GM12864 (cell line): Measurements from ENCODE around the gene VWC2L.

Experiments used
- DNase-seq: peaks from one replicate; pipeline ENCODE4 v3.0.0-alpha.2; 2011; ENCODE audit warnings: low read depth
- H3K4me3 ChIP-seq: 2 replicates; pipeline ENCODE4 v1.5.1; 2011; ENCODE audit warnings: mild to moderate bottlenecking, low read depth, low read length, control low read depth
- TF ChIP-seq, protein P1 (sequence below): IDR thresholded peaks from 2 replicates; pipeline ENCODE4 v1.5.1; 2011; ENCODE audit warnings: low read depth, mild to moderate bottlenecking, moderate library complexity, low read length, control low read depth, inconsistent platforms; ENCODE audit errors: missing control alignments

VWC2L gene

DNA sequence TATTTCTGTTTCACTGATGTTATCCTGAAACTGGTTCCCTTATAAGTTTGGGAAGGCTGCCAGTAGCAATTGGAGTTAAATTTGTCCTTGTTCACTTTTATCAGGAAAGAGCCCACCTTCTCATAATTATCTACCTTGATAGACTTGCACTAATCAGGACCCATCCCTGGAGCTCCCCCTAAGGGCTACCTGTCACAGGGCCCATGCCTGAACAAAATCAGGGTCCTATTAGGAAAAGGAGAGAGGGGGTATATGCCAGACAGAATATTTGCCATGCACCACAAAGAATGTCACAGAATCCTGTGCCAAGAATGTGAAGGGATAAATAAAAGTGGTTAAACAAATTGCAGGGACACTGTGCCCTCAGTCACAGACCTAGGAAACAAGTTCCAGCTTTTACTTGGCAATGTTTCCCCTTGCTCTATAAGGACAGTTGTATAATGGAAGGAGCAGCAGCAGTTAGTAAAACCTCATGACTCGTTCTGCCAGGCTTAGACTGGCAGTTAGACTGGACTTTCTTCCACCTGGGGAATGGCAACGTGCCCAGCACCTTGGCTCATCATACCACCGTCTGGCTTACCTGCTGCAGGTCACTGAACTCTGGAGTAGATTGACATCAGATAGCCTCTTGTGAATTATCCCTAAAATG lies 32.3 kb upstream of the VWC2L start:
- H3K4me3 ChIP-seq, result no peak overlapping the region
- DNase-seq, result no peak
- TF ChIP-seq, protein P1, sequence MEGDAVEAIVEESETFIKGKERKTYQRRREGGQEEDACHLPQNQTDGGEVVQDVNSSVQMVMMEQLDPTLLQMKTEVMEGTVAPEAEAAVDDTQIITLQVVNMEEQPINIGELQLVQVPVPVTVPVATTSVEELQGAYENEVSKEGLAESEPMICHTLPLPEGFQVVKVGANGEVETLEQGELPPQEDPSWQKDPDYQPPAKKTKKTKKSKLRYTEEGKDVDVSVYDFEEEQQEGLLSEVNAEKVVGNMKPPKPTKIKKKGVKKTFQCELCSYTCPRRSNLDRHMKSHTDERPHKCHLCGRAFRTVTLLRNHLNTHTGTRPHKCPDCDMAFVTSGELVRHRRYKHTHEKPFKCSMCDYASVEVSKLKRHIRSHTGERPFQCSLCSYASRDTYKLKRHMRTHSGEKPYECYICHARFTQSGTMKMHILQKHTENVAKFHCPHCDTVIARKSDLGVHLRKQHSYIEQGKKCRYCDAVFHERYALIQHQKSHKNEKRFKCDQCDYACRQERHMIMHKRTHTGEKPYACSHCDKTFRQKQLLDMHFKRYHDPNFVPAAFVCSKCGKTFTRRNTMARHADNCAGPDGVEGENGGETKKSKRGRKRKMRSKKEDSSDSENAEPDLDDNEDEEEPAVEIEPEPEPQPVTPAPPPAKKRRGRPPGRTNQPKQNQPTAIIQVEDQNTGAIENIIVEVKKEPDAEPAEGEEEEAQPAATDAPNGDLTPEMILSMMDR, result no peak

DNA sequence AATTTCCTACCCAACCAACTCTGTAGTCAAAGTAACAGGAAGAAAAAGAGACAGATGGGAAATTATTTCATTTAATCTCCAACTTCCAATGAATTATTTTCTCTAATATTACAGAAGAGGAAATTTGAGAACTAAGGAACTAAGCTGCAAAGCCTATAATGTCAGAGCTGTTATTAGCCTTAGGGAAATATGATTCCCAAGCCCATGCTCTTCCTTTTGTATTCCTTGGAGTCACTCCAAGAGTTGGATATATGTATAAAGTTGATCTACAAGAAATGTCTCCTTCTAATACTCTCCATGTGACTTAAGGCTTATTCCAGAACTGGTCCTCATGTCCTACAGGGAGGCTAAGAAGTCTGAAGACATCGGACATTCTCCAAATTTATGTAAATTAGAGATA lies 31.6 kb upstream of the VWC2L start:
- no peak overlapping the region for H3K4me3 ChIP-seq
- TF ChIP-seq, protein P1, result no peak
- DNase-seq, result no peak

DNA sequence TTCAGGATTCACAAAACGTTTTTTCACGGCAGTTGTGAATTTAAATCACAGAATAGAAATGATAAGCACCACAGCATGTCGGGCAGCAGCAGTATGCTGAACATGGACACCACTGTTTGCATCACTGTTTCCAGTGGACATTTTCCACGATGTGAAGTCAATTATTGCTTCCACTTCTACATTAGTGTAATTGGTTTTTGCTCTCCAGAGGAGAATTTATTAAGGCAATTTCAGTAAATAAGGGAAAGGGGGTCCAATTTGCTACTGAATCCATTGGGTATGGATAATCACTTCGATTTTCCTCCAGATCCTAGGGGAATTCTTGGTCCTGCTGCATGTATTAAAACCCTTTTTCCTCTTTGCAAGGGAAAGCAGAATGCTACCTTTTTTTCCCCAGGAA lies 30.2 kb upstream of the VWC2L start:
- no peak overlapping the region for H3K4me3 ChIP-seq
- DNase-seq, result no peak
- TF ChIP-seq, protein P1, result no peak

DNA sequence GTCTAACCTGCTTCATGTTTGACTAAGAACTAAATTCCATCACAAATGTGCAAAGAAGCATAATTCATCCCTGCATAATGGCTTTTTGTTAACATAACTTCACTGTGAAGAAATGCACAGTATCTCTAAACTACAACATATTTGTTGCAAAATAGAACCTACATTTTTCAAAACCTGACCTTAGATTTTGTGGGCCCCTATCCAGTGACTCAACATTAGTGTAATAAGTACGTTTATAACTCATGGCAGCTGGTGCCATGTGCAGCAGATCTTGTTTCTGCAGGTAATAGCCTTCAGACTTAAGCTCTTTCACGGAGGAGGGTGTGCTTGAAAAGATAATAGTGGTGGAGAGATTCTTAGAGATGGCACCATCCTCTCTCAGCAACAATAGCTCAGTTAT lies 28.6 kb upstream of the VWC2L start:
- TF ChIP-seq, protein P1, result no peak
- no peak for DNase-seq
- H3K4me3 ChIP-seq, result no peak overlapping the region

DNA sequence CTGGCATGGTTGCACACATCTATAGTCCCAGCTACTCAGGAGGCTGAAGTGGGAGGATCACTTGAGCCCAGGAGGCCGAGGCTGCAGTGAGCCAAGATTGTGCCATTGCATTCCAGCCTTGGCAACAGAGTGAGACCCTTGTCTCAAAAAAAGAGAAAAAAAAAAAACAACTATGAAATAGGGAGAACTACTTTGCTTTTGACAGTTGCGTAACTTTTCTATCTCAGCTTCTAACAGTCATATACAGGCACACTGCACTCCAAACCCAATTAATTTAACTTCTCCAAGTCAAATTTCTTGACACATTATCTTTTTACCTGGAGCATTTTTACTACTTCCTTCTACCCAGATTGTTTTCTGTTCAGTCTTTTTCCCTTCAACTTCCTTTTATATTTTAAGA lies 24.1 kb upstream of the VWC2L start:
- TF ChIP-seq, protein P1, result no peak
- H3K4me3 ChIP-seq, result no peak overlapping the region
- DNase-seq, result no peak

DNA sequence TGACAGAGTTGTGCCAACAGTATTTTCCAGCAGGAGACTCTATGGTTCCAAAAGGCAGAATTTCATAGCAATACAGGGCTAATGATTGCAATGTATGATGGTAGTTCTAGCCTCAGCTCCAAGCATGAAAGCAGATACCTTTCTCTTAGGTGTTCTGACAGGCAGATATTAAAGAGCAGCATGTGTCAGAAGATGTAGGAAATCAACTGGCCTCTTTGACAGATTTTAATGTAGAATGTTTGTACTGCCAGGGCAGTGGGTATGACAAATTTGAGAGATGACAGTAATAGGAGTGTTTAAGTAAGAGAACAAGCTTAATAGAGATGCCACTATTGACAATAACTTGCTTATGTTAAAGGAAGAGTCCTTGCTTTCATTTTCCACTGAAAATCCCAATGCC lies 21.5 kb upstream of the VWC2L start:
- no peak overlapping the region for H3K4me3 ChIP-seq
- TF ChIP-seq, protein P1, result no peak
- no peak for DNase-seq

DNA sequence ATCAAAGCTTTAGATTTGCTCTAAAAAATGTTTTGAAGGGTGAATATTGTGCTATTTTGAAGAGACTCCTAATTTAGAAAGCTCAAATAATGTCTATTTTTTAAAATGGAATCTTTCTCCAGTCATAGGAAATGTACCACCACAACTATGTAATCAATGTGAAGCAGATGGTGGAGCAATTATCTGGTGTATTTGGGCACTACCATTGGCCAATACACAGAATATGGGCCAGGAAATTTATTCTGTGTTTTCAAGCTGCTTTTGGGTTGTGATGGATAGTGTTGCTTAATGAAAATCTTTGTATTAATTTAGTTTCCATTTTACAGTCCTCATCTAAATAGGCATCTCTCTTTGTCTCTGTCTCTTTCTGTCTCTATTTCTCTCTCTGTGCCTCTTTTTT lies 17.1 kb upstream of the VWC2L start:
- no peak overlapping the region for H3K4me3 ChIP-seq
- DNase-seq, result no peak
- TF ChIP-seq, protein P1, result no peak
